NCI-H2227 (cell line): ENCODE measurements around the gene NT5C2.

Source experiments
- DNase-seq: peaks from one replicate; lab custom pipeline; 2025; ENCODE audit not compliant: unreplicated experiment; lab: John Stamatoyannopoulos, UW

Gene NT5C2

DNA sequence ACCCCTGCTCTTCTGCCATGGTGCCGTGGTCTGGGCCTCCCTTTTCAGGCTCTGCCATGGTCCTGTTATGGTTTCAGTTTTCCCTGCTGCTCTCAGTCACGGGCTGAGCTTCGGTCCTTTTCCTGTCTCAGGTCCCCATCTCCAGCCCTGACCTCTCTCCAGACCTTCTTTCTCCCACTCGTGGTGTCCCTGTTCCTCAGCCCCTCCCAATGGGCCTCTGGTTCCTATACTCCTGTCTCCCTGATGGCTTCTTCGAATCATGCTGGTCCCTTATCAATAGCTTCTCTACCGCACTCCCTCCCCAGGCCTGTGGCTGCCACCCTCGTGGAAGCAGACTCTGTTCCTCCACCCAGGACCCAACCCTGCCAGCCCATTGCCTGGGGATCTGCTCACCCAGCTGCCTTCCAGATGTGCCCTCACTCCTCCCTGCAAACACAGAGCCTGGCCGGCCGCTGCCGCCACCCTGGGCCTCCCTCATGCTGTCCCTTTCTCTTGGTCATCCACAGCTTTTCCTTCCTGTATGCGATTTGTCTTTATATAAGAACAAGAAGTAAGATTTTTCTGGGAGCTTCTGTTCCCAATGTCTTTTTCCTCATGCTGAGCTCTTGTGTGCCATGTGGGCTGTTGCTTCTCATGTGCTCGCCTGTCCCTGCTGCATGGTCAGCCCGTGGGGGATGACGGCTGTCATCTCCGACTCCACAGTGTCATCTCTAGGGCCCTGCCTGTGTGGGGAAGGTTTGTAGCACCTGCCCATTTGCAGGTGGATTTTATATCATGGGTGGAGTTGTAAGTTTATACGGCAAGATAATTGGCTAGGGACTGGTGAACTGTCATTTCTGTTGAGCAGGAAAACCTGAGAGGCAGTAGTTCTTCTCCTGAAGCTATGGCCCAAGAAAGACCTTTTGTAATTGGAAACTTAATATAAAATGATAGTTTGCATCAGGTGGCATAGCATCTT is 126.7 kb downstream of the NT5C2 start:
- DNase-seq, result no peak

DNA sequence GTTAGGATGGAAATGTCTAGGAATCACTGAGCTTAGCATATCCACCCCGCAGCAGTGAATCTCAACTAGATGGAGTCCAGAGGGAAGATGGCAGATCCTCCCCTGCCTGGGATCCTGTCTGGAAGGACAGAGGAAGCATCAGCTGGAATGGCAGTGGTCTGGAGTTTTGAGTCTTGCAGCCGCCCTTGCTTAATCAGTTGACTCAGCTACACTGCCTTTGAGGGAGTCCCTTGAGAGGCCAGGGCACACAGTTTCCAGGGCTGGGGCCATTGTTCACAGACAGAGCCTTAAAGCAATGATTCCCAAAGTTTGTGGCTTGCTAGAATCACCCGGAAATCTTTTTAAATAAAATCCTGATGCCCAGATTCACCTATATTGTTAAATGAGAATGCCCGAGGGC is 128.1 kb downstream of the NT5C2 start:
- DNase-seq, result no peak

DNA sequence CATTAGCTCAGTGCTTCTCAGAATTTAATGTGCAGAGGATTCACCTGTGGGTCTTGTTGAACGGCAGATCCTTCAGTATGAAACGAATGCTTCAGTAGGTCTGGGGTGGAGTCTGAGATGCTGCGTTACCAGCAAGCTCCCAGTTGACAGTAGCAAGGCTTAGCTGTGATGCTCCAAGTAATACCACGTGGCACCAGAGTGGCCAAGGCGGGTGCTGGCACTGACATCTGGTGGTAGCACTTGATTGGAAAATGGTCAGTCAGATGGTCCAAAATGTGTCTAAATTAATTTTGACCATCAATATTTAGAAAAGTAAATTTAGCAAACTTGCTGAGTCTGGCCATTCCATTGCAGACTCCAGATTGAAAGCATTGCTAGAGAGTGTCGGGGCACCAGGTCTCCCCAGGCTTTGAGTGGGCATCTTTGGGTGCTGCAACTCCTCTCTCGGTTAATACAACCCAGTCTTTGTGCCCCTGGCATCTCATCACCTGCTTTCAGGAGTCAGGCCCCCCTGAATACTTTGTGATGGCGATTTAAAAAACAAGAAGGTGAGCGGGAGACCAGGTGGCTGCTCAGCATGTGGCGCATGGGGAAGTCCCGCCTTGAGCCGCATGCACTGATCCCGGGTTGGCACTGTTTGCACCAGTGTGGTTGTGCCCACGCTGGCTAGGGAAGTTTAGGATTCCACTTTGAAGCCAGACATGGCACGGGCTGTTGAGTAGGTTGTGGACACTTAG is 130.1 kb downstream of the NT5C2 start:
- DNase-seq, result peak; percentile 19

DNA sequence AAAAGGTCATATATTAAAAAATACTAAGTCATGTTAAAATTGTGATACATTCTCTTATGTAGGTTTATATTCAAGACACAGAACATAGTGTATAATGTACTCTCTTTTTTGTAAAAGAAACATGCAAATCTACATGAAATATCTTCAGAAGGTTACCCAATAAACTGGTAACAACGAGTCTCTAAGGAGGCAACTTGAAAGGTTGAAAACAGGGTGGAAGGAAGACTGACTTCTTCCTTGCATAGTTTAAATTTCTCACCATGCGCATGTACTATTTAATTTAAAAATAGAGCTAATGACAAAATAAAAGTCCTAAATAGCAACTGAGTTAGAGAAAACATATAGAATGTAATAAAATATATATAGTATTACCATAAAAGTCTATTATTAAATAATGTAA is 132.5 kb downstream of the NT5C2 start:
- DNase-seq, result no peak

DNA sequence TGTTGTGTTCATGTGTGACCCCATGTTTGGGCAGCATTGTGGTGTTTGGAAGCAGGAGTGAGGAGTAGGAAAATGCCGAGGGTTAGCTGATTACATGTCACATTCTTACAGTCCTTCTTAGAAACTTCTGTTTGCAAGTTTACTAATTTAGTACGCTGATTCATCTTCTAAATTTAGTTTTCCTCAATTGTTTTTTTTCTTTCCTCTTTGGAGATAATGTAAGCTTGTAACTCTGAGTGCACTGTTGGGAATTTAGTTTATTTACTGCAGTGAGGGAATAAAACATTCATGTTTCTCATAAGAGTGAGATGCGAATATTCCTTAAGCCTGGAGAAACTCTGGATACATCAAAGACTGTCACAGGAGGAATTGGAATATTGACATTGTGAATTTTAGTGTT is 135.0 kb downstream of the NT5C2 start:
- DNase-seq, result no peak

DNA sequence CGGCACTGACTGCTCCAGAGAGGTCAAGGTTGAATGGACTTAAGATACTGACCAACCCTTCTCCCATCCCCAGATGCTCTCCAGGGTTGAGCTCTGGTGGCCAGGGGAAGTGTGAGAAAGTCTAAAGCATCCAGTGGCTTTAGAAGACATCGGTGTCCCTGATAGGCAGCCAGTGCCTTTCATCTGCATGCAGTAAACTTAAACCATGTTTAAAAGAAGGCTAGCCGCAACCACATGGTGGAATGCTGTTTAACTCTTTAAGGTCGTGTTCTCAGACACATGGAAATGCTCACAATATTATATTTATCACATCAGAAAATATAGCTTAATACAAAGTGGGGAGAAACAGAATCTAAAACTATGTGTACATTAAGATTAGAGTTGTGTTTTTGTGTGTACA is 138.0 kb downstream of the NT5C2 start:
- DNase-seq, result no peak

DNA sequence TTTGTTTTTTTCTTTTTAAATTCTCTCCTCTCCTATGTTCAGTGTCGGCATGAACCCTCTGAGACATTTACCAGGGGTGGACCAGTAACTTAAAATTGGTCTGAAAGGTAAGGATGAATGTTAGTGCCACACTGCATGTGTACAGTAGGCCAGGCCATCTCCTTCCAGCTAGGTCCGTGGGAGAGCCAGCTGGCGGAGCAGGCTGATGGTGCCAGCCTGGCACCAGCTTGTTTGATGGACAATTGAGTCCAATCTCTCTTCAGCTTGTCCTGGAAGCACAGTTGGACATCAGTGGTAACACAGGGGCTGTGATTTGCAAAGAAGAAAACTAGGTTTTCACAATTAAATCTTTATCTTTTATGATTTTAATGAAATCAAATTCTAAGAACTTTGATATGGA is 138.5 kb downstream of the NT5C2 start:
- no peak for DNase-seq

DNA sequence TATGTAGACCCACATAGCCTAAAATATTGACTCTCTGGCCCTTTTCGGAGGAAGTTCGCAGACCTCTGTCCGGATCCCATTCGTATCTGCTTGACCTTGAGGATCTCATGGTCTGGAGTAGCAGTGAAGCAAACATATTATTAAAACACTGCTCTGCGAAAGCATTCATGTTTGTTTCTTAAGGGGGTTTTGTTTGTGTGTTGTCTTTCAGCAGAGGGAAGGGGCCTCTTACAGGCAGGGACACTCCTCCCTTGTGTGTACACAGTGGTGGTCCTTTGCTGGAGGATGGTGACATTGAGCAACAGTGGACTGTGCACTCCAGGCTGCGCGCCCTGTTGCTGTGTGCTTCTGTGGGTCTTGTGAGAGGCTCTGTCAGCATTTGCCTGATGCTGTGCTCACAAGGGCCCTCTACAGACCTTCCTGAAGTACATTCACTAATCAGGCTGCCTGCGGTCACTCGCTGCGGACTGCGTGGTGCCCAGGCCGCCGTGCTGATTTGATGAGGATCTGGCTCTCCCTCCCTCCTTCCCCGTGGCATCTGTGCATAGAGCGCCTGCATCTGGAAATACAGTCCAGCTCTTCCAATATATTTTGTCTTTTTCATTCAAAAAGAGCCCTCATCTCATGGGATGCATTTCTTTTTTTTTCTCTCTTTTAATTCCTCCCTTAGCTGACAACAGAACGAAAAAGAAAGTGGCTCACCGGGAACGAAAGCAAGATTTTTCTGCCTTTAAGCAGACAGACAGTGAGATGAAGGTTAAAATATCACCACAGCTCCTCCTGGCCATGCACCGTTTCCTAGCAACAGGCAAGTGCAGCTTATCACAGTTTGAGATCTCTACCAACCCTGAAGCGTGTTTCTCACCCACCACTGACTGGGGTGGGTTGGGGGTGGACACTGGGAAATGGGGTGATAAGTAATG is 139.2 kb downstream of the NT5C2 start:
- peak; percentile 70 for DNase-seq

DNA sequence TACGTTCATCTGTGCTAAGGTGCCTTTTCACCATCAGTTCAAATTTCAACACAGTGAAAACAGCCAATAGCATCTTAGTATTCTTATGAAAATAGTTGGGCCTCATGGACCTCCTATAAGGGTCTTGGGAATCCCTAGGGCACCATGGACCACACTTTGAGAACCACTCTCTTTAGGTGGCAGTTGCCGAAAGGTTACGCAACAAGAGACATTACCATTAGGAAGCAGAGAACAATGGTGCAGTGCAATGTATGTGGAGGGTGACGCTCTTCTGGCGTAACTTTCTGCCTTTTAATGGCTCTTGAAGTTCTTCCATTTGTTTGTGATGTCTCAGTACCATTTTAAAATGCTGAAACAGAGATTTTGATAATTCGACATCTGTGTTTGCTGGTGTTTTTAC is 143.8 kb downstream of the NT5C2 start:
- DNase-seq, result no peak

DNA sequence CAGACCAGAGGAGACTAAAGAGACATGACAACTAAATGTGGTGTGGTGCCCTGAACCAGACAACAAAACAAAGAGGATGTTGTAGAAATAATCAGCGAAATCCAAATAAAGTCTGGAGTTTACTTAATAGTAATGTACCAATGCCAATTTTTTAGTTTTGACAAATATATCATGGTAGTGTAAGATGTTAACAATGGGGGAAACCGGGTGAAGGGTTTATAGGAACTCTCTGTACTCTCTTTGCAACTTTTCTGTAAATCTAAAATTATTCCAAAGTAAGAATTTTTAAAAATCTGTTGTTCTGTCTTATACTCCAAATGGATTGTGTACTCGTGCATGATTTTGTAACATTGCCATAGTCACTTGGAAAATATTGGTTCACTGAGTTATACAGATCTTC is 145.7 kb downstream of the NT5C2 start:
- DNase-seq, result no peak

DNA sequence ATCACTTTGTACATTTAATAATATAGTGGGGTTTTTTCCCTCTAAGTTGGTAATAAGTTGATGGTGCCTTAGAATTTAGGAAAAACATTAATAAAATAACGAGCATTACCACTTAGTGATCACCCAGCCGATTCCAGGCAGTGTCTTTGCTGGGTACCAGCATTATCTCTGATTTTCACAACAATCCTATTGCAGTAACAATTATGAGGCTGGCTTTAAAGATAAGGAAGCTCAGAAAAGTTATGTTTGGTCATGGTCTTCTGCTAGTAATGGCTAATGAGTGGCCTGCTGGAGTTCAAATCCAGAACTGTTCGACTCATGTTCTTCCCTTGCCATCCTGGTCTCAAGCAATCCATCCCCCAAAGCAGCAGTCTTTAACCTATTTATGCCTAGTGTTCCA is 147.1 kb downstream of the NT5C2 start:
- no peak for DNase-seq

DNA sequence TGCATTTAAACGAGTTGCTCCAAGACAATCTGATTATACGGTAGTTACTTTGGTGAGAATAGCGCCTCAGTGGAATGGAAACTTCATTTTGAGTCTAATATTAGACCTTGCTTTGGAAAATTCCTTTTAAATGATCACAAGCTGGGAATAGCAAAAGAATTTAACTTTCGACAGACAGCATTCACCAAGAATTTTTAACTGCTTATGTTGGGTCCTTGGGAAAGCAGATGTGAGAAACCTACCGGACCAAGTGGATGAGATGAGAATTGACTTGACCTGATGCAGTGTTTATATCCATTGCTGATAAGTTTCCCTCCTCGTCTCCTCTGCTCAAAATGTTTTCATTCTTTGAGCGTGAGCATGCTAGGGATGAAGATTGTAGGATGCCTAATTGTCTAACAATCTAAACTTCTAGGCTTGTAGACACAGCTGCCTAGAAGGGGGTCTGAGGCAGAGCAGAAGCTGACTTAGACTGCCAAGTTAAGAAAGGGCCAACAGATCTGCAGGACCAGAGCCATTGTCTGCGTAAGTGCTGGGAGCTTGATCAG is 148.1 kb downstream of the NT5C2 start:
- DNase-seq, result no peak

DNA sequence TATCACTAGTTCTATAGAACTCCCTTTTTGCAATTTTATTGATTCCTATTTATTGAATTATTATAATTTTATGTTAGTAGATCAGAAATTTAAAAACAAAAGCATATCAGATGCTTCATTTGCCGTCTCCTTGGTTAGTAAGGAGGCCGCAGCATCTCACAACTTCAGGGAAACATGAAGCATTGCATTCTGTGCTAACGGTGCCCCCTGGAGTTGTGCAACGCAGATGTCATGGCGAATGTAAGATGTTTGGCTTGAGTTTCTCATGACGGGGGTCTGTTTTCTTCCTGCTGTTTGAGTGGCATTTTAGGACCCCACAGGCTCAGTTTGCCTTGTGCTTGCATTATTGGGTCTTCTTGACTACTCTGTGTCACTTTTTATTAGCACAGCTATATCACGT is 150.2 kb downstream of the NT5C2 start:
- DNase-seq, result no peak

DNA sequence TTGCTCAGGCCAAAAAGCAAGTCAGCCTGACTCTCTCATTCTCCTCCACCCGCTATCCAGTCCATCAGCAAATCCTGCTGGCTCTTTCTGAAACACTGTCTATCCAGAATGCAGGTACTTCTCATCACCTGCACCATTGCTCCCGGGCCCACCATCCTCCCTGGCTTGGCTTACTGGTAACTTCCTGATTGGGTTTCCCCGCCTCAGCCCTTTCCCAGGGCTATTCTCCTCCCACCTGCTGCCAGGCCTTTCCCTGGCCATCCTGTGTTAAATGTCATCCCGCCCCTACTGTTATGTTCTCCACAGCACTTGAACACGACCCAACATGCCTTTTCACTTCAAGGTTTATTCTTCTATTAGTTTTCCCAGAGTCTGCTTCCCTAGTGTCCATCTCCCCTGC is 150.9 kb downstream of the NT5C2 start:
- peak; percentile 28 for DNase-seq

DNA sequence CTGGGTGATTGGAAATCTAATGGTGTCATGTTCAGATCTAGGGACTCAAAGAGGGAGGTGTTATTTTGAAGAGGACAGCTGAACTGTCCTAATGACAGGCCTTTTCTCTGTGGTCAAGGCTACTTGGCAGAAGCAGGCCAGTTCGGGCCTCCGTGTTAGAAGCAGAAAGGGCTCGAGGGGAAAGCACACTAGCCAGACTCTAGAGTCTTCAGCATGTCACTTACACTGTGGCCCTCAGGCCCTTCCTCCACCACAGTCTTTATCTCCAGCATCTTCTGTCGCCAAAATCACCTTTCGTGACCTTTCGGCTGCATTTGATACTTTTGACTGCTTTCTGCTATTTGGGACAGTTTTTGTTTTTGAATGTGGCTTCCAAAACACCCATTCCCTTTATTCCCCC is 151.7 kb downstream of the NT5C2 start:
- no peak for DNase-seq

DNA sequence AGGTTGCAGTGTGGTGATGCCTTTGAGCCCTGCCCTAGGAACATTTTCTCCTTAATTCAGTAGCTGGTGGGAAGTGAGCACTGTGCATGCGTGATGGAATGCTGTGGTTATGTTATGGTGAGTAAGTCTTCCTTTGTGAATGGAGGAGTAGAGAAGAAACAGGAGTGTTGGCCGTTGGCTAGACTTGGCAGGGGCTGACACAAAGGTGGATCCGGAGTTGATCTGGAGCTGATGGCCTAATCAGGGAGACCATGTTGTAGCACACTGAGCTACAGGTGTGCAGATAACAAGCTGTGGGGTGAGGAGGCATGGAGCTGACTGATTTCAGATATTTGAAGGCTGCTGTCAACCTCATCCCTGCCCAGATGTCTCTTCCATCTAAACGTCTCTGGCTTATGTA is 152.7 kb downstream of the NT5C2 start:
- no peak for DNase-seq

DNA sequence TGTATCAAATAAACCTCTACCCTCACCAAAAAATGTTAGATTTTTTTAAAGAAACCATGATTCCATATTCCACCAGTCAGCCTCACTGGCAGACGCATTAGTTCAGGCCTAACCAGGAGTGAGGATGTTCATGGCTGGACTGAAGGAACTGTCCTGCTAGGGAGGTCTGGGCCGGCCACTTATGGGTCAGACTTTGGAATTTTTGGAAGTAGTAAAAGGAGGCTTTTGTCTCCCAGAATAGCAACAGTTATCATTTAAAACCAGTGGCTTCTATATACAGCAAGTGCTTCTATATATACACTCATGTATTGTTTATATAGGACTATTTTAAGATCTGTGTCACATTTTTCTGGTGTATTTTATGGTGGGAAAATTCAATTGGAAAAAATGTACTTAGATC is 154.5 kb downstream of the NT5C2 start:
- no peak for DNase-seq
